Naive thymus-derived CD8-positive, alpha-beta T cell (primary cell): ENCODE measurements around the gene ZNF783. TPM values are rescaled to one million over a fixed set of nuclear protein-coding genes. Genes with fewer than 3 reads are reported as not detected.

Source experiments
- ATAC-seq, 2 donors: fragments of 150-1000 bp; cut with Tn5 transposase in 1 of 2; sonication (Bioruptor Pico), chemical (Tn5 transposase) in 1 of 2; 1 replicate in 1 of 2; 2 replicates in 1 of 2; pipeline ENCODE4 v1.10.0; 2021; ENCODE audit warnings: mild to moderate bottlenecking in 2 of 2, moderate library complexity in 2 of 2
- POLR2A ChIA-PET: fragments of 350-600 bp; sonication (Branson Sonifier 250); formaldehyde crosslinking; loops from one replicate; lab custom pipeline; 2021; ENCODE audit warnings: antibody characterized with exemption; lab: Charles Lee
- DNase-seq, 10 donors: peaks; one replicate each; pipeline versions ENCODE4 v3.0.0 to v3.0.0-alpha.2; 2020 to 2022
- H3K27ac Mint-ChIP-seq, 10 donors: one replicate each; pipeline ENCODE4 v1.8.0; 2020 to 2022; ENCODE audit warnings: mild to moderate bottlenecking in 10 of 10, mixed read lengths in 10 of 10, moderate library complexity in 4 of 10, inconsistent platforms in 1 of 10
- H3K27me3 Mint-ChIP-seq, 5 donors: one replicate each; pipeline ENCODE4 v1.8.0; 2021 to 2022; ENCODE audit warnings: mixed read lengths in 5 of 5
- H3K36me3 Mint-ChIP-seq, 3 donors: one replicate each; pipeline ENCODE4 v1.8.0; 2020 to 2022; ENCODE audit warnings: mixed read lengths in 3 of 3, mild to moderate bottlenecking in 2 of 3, inconsistent platforms in 1 of 3
- H3K4me1 Mint-ChIP-seq, 4 donors: one replicate each; pipeline ENCODE4 v1.8.0; 2021 to 2022; ENCODE audit warnings: mixed read lengths in 4 of 4
- H3K4me3 Mint-ChIP-seq, 10 donors: one replicate each; pipeline ENCODE4 v1.8.0; 2020 to 2022; ENCODE audit warnings: mild to moderate bottlenecking in 10 of 10, mixed read lengths in 10 of 10, moderate library complexity in 6 of 10, inconsistent platforms in 1 of 10
- H3K9me3 Mint-ChIP-seq, 9 donors: one replicate each; pipeline ENCODE4 v1.8.0; 2020 to 2022; ENCODE audit warnings: mixed read lengths in 9 of 9, mild to moderate bottlenecking in 3 of 9, inconsistent platforms in 1 of 9, moderate library complexity in 1 of 9
- polyA plus RNA-seq, 3 donors: library from polyadenylated mRNA; unstranded; fragments of 300-500 nt; fragmentation: Illumina TruSeq; gene quantifications; one replicate each; pipeline ENCODE4 v1.2.3, GENCODE V29; 2021
- total RNA-seq, 8 experiments: library from RNA in 2 of 8; stranded (reverse) in 2 of 8; gene quantifications; one replicate each; pipeline ENCODE4 v1.2.3 and lab custom pipeline; 2021 to 2026

The ZNF783 gene
- total and polyA plus RNA-seq, 5 experiments from 2014 or later, result 3.6 to 46.0 (median 9.0) TPM

DNA sequence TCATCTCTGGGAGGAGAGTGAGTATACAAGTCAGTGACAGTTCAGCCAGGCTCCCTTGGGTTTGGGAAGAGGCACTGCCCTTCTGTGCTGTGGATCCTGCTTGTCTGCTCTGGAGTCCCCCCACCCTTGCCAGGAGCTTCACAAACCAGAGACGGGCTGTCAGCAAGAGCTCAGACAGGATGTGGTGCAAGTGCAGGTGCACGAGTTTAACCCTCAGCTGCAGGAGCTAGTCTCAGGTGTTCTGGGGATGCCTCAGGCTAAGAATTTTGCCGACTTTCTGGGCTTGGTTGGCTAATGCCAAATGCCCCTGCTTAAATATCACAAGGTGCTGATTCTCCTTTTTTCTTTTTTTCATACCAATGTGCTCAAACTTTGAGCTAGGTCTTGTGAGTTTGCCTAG is 22.3 kb downstream of the ZNF783 start:
- H3K36me3 Mint-ChIP-seq, result peaks cover 0 to 35% (median 2%) of the 10 kb centered on the region in 3 donors
- H3K9me3 Mint-ChIP-seq, result no peaks in the 10 kb centered on the region
- DNase-seq (peak; percentile 19 to 85 (median 64)), ATAC-seq (peak; percentile 38 to 73)
- no peaks in the 10 kb centered on the region for H3K27me3 Mint-ChIP-seq
- peak overlapping the region; percentile 80 to 95 (median 88) for H3K4me3 Mint-ChIP-seq
- H3K27ac Mint-ChIP-seq, result peak overlapping the region; percentile 82 to 95 (median 90)
- peaks cover 26 to 49% (median 43%) of the 10 kb centered on the region in 4 donors for H3K4me1 Mint-ChIP-seq
- POLR2A ChIA-PET, result interaction anchor here (1.0 to 3.9 kb wide), 11 partner anchors 18 to 585 kb away, joined by 3 to 75 read pairs (median 5); partner anchors contain the start of genes CUL1, ZNF282, ZNF398 and ZNF777

DNA sequence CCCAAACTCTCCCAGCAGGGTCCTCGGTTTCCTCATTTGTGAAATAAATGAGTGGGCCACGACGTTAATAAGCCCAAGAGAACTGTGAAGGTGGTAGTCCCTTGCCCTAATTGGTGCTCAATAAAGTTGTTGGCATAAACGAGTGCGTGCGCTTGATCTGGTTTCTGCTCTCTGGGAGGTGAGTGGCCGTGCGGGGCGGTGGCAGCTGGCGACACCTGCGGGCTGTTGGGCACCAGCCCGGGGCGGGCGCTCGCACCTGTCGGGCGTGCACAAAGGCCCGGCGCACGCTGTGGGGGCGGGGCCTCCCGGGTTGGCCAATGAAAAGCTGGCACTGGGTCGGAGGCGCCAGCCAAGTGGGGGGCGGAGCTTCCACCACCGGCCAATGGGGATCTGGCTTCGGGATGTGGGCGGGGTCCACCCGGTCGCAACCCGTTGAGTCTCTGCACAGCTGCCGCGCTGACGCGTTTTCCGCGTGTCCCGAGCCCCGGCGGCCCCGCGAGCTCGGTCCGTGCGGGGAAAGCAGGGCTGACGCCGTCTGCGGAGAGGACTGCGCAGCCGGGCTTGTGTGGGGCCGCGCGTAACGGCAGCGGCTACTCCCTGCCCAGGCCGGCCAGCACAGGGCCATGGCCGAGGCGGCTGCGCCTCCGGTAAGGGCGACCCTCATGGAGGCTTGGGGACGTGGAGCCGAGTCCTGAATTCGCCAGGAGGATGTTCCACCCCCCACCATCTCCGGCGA is 23.0 kb downstream of the ZNF783 start:
- H3K27me3 Mint-ChIP-seq, result no peaks in the 10 kb centered on the region
- POLR2A ChIA-PET, result interaction anchor here (0.7 to 3.9 kb wide), 14 partner anchors 19 to 586 kb away, joined by 3 to 75 read pairs (median 4); partner anchors contain the start of genes CUL1, ZNF282, ZNF398 and ZNF777
- peak overlapping the region; percentile 87 to 95 (median 92) for H3K4me3 Mint-ChIP-seq
- H3K36me3 Mint-ChIP-seq, result peaks cover 0 to 32% (median 2%) of the 10 kb centered on the region in 3 donors
- peaks cover 26 to 49% (median 43%) of the 10 kb centered on the region in 4 donors for H3K4me1 Mint-ChIP-seq
- no peaks in the 10 kb centered on the region for H3K9me3 Mint-ChIP-seq
- ATAC-seq, result peak; percentile 93 to 94
- H3K27ac Mint-ChIP-seq, result peak overlapping the region; percentile 82 to 95 (median 92)
- DNase-seq, result peak; percentile 94 to 99 (median 98)

- ATAC-seq (no peak), DNase-seq (no peak)
- Mint-ChIP-seq H3K27ac (peak overlapping the region; percentile 68 to 94 (median 90)), H3K4me1 (peaks cover 26 to 51% (median 45%) of the 10 kb centered on the region in 4 donors), H3K9me3 (no peaks in the 10 kb centered on the region), H3K36me3 (peaks cover 0 to 30% (median 2%) of the 10 kb centered on the region in 3 donors), H3K4me3 (peak overlapping the region; percentile 87 to 95 (median 92)), H3K27me3 (no peaks in the 10 kb centered on the region)
- POLR2A ChIA-PET, result interaction anchor here (0.7 to 3.9 kb wide), 8 partner anchors 19 to 586 kb away, joined by 3 to 75 read pairs (median 7); partner anchors contain the start of genes CUL1, ZNF398, ZNF777 and ZNF783
Observed at GRCh38 chr7:149285603-149286002, 23.6 kb downstream of the ZNF783 start.

- no peaks in the 10 kb centered on the region for H3K27me3 Mint-ChIP-seq
- H3K9me3 Mint-ChIP-seq, result no peaks in the 10 kb centered on the region
- ATAC-seq (no peak), DNase-seq (no peak)
- H3K4me1 Mint-ChIP-seq, result peaks cover 26 to 57% (median 49%) of the 10 kb centered on the region in 4 donors
- peak overlapping the region; percentile 33 to 95 (median 90) for H3K4me3 Mint-ChIP-seq
- POLR2A ChIA-PET, result no interaction called here
- H3K27ac Mint-ChIP-seq, result peak overlapping the region in 9 of 10 donors; percentile 30 to 94 (median 71)
- H3K36me3 Mint-ChIP-seq, result peaks cover 0 to 28% (median 2%) of the 10 kb centered on the region in 3 donors
Observed at GRCh38 chr7:149286811-149287400, 24.9 kb downstream of the ZNF783 start.

GRCh38 chr7:149287622-149288021 is 25.6 kb downstream of the ZNF783 start:
- Mint-ChIP-seq H3K4me3 (peak overlapping the region in 2 of 10 donors; percentile 40 to 88), H3K4me1 (peaks cover 26 to 55% (median 49%) of the 10 kb centered on the region in 4 donors), H3K27me3 (no peaks in the 10 kb centered on the region), H3K27ac (peak overlapping the region in 2 of 10 donors; percentile 13 to 58), H3K9me3 (no peaks in the 10 kb centered on the region), H3K36me3 (peaks cover 0 to 27% (median 0%) of the 10 kb centered on the region in 3 donors)
- POLR2A ChIA-PET, result no interaction called here
- DNase-seq (no peak), ATAC-seq (no peak)

DNA sequence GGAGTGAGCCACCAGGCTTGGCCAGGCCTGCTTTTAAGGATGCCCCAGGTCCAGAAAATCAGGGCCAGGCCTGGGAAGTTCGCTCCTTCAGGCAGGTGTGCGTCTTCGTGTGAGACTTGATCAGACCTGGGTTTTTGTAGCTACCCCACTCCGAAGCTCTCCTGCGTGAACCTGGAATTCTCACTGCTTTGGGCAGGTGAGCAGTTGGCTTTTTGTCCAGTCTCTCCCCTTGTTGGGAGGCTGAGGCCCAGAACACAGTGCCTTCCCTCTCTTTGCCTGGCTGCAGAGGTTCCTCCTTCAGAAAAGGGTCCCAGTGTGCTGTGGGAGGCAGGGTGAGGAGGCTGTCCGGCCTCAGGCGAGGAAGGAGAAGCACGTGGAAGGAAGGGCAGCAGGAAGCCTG is 27.3 kb downstream of the ZNF783 start:
- Mint-ChIP-seq H3K4me3 (no peak overlapping the region), H3K36me3 (peaks cover 0 to 29% (median 3%) of the 10 kb centered on the region in 3 donors), H3K27ac (no peak overlapping the region), H3K9me3 (no peaks in the 10 kb centered on the region), H3K4me1 (peaks cover 24 to 47% (median 41%) of the 10 kb centered on the region in 4 donors), H3K27me3 (no peaks in the 10 kb centered on the region)
- DNase-seq (no peak), ATAC-seq (no peak)
- POLR2A ChIA-PET, result interaction anchor here (0.6 kb wide), 1 partner anchor 487 kb away, joined by 3 read pairs; no protein-coding TSS in a partner anchor

- H3K27ac Mint-ChIP-seq, result peak overlapping the region in 1 of 10 donors; percentile 64
- no peaks in the 10 kb centered on the region for H3K9me3 Mint-ChIP-seq
- H3K4me3 Mint-ChIP-seq, result no peak overlapping the region
- no peaks in the 10 kb centered on the region for H3K27me3 Mint-ChIP-seq
- DNase-seq (no peak), ATAC-seq (no peak)
- POLR2A ChIA-PET, result no interaction called here
- H3K4me1 Mint-ChIP-seq, result peaks cover 21 to 41% (median 35%) of the 10 kb centered on the region in 4 donors
- H3K36me3 Mint-ChIP-seq, result peaks cover 0 to 30% (median 3%) of the 10 kb centered on the region in 3 donors
Observed at GRCh38 chr7:149289856-149290255, 27.9 kb downstream of the ZNF783 start.

DNA sequence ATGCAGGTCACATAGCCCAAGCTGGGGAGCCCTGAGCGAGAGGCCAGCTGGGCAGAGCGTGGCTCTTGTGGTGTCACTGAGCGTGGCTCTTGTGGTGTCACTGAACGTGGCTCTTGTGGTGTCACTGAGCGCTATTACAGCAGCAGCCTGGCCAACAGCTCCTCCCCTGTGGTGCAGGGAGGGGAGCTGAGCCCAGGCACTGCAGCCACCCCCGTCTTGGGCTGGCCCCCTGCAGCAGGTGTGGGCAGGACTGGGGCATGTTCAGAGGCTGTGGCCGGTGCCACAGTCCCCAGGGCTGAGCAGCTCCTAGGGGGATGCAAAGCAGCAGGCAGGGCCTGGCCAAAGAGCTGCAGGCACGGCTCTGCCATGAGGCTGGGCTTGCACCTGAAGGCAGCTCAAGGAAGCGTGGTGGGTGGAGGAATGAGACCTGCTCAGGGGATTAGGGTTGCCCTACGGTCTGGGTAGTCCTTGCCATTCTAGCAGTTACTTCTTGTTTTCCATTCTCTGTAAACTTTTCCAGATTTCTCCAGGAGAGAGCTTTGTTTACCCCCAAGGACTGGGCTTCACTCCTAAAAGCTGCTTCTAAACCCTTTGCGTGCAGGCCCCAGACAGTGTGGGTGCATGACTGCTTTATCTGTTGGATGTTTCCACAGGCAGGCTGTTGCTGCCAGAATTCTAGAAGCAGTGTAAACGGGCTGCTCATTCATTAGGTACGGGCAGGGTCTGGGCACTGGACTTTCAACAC is 29.2 kb downstream of the ZNF783 start:
- peak overlapping the region in 1 of 10 donors; percentile 66 for H3K27ac Mint-ChIP-seq
- no peak overlapping the region for H3K4me3 Mint-ChIP-seq
- POLR2A ChIA-PET, result no interaction called here
- peaks cover 0 to 32% (median 3%) of the 10 kb centered on the region in 3 donors for H3K36me3 Mint-ChIP-seq
- DNase-seq, result no peak
- peaks cover 12 to 30% (median 26%) of the 10 kb centered on the region in 4 donors for H3K4me1 Mint-ChIP-seq
- no peaks in the 10 kb centered on the region for H3K27me3 Mint-ChIP-seq
- no peaks in the 10 kb centered on the region for H3K9me3 Mint-ChIP-seq
- ATAC-seq, result no peak

DNA sequence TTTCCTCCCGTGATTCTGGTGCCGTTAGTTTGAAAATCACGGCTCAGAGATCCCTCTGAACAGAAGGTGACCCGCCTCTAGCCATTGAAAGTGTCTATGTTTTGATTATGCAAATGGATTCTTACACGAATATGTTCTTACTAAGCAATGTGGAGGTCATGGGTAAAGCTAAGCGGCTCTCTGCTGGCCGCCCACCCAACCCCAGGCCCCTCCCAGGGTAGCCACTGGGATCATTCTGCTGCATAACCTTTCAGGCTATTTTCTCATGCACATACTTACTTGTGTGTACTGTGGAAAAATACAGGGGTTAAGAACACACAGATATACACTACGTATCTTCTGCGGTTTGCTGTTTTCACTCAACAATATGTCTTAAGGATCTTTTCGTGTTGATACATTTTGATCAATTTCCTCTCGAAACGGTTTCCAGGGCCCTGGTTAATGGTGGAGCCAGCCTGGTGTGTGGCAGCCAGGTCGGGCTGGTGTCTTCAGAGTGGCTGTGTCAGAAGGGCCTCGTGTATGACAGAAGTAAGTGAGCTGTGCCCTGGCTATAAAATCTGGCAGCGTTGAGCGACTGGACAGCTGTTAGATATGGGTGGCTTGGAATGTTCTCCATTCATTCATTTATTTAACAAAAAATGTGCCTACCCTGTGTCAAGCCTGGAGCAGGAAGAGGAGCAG is 29.9 kb downstream of the ZNF783 start:
- Mint-ChIP-seq H3K4me1 (peaks cover 8 to 23% (median 19%) of the 10 kb centered on the region in 4 donors), H3K9me3 (no peaks in the 10 kb centered on the region)
- DNase-seq, result no peak

GRCh38 chr7:149292462-149292823 is 30.4 kb downstream of the ZNF783 start:
- no peaks in the 10 kb centered on the region for H3K9me3 Mint-ChIP-seq
- POLR2A ChIA-PET, result no interaction called here
- H3K4me3 Mint-ChIP-seq, result no peak overlapping the region
- DNase-seq, result no peak
- peaks cover 0 to 30% (median 3%) of the 10 kb centered on the region in 3 donors for H3K36me3 Mint-ChIP-seq
- no peak overlapping the region for H3K27ac Mint-ChIP-seq
- H3K27me3 Mint-ChIP-seq, result no peaks in the 10 kb centered on the region
- peaks cover 3 to 18% (median 14%) of the 10 kb centered on the region in 4 donors for H3K4me1 Mint-ChIP-seq
- no peak for ATAC-seq

More for the DNA sequence above, 29.9 kb downstream of the ZNF783 start:
- H3K27ac Mint-ChIP-seq, result peak overlapping the region in 1 of 10 donors; percentile 14
- POLR2A ChIA-PET, result no interaction called here
- no peaks in the 10 kb centered on the region for H3K27me3 Mint-ChIP-seq
- no peak for ATAC-seq
- peaks cover 0 to 32% (median 3%) of the 10 kb centered on the region in 3 donors for H3K36me3 Mint-ChIP-seq
- no peak overlapping the region for H3K4me3 Mint-ChIP-seq

DNA sequence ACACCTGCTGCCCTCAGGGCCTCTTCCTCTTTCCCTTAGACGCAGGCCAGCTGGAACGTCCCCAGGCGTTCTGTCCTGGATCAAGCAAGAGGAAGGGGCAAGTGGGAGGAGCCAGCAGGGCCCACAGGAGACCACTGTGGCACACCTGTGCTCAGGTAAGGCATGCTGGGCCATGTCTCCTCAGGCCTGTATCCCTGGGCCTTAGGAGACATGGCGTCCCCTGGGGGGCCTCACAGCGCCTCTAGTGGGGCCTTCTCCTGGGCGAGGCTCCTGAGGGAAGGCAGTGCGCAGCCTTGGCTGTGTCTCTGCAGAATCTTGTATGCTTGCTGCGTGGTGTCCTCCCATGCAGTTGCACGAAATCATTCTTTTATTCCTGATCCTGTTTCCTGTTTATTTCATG is 31.3 kb downstream of the ZNF783 start:
- POLR2A ChIA-PET, result no interaction called here
- Mint-ChIP-seq H3K27ac (peak overlapping the region in 4 of 10 donors; percentile 13 to 69 (median 37)), H3K36me3 (peaks cover 0 to 23% (median 3%) of the 10 kb centered on the region in 3 donors), H3K27me3 (no peaks in the 10 kb centered on the region), H3K4me3 (no peak overlapping the region), H3K9me3 (no peaks in the 10 kb centered on the region), H3K4me1 (peaks cover 0 to 11% (median 6%) of the 10 kb centered on the region in 4 donors)
- no peak for ATAC-seq
- DNase-seq, result no peak
